Vagina (tissue), 2 donors: ENCODE measurements around the gene LACRT. TPM values are rescaled to one million over a fixed set of nuclear protein-coding genes. Genes with fewer than 3 reads are reported as not detected.

Experiments
- DNase-seq, 2 donors: peaks; one replicate each; pipeline ENCODE4 v3.0.0-alpha.2; 2017; ENCODE audit errors: extremely low spot score in 2 of 2
- H3K27ac ChIP-seq: fragments of 200-600 bp; sonication (generic); one replicate; pipeline ENCODE4 v1.5.1; 2019
- H3K27me3 ChIP-seq: fragments of 200-600 bp; sonication (generic); one replicate; pipeline ENCODE4 v1.5.1; 2019
- H3K36me3 ChIP-seq, 2 donors: fragments of 200-600 bp; sonication (generic); one replicate each; pipeline ENCODE4 v1.5.1; 2017 to 2019
- H3K4me1 ChIP-seq: fragments of 200-600 bp; sonication (generic); one replicate; pipeline ENCODE4 v1.5.1; 2019
- H3K4me3 ChIP-seq, 2 donors: fragments of 200-600 bp; sonication (generic); 1 replicate in 1 of 2; 2 replicates in 1 of 2; pipeline ENCODE4 v1.5.1; 2016 to 2019
- H3K9me3 ChIP-seq: fragments of 200-600 bp; sonication (generic); one replicate; pipeline ENCODE4 v1.5.1; 2019
- POLR2A ChIP-seq, 2 donors: fragments of 450-650 bp; IDR thresholded peaks; one replicate each; pipeline ENCODE4 v1.6.1; 2017; ENCODE audit warnings: antibody characterized with exemption in 2 of 2, mild to moderate bottlenecking in 2 of 2, moderate library complexity in 2 of 2
- POLR2AphosphoS5 ChIP-seq, 2 donors: sonication (generic); formaldehyde crosslinking; IDR thresholded peaks; one replicate each; pipeline ENCODE4 v1.9.0; 2017; ENCODE audit warnings: antibody characterized with exemption in 2 of 2, mild to moderate bottlenecking in 2 of 2, low read depth in 1 of 2; ENCODE audit not compliant: insufficient read depth in 1 of 2
- intact Hi-C: fragments of 100-400 bp; cut with DNase I; formaldehyde crosslinking; loops from one replicate; pipeline ENCODE4 v1.15.1; 2023
- total RNA-seq: library from RNA; depleted of rRNA; stranded (reverse); fragments of >200 nt; gene quantifications from one replicate; pipeline ENCODE4 v1.2.3, GENCODE V29; 2016
- TF ChIP-seq, protein P1 (sequence below), 3 experiments: fragments of 450-650 bp in 2 of 3; fragments of 200-600 bp in 1 of 3; sonication (generic) in 1 of 3; IDR thresholded peaks; one replicate each; pipeline ENCODE4 v1.5.1; 2017 to 2019; ENCODE audit warnings: antibody characterized with exemption in 3 of 3, mild to moderate bottlenecking in 2 of 3, moderate library complexity in 2 of 3

The LACRT gene
- total RNA-seq, 1 donor from 2014 or later = not detected

DNA sequence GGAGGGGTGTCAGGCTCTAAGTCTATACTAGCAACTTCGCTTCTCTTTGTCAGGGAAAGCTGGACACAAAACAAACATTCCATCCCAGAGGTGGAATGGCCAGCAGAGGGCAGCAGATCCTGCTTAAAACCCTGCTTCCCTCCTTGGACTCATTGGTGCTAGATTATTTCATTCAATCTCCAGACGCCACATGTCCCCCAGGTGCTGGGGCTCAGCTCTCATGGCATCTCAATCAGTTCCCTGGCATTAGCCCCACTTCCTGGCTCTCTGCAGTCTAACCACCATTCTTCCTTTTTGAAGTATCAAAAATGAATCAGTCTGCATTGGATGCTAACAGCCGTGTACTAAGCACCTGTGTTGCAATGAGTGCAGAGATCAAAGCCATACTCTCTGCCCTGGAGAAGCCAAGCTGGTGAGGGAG is 38.2 kb downstream of the LACRT start:
- H3K4me1 ChIP-seq = no peaks in the 10 kb centered on the region
- intact Hi-C loops = no loop called here
- TF ChIP-seq, protein P1, sequence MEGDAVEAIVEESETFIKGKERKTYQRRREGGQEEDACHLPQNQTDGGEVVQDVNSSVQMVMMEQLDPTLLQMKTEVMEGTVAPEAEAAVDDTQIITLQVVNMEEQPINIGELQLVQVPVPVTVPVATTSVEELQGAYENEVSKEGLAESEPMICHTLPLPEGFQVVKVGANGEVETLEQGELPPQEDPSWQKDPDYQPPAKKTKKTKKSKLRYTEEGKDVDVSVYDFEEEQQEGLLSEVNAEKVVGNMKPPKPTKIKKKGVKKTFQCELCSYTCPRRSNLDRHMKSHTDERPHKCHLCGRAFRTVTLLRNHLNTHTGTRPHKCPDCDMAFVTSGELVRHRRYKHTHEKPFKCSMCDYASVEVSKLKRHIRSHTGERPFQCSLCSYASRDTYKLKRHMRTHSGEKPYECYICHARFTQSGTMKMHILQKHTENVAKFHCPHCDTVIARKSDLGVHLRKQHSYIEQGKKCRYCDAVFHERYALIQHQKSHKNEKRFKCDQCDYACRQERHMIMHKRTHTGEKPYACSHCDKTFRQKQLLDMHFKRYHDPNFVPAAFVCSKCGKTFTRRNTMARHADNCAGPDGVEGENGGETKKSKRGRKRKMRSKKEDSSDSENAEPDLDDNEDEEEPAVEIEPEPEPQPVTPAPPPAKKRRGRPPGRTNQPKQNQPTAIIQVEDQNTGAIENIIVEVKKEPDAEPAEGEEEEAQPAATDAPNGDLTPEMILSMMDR (IDR thresholded peaks at IDR 0.05) = peak; percentile 55 to 57 (median 56)
- no peak for TF ChIP-seq POLR2A (IDR thresholded peaks at IDR 0.05)
- DNase-seq = no peak
- H3K4me3 ChIP-seq = no peak overlapping the region
- H3K27me3 ChIP-seq = no peaks in the 10 kb centered on the region
- H3K9me3 ChIP-seq = no peaks in the 10 kb centered on the region
- H3K36me3 ChIP-seq = no peaks in the 10 kb centered on the region
- no peak overlapping the region for H3K27ac ChIP-seq

DNA sequence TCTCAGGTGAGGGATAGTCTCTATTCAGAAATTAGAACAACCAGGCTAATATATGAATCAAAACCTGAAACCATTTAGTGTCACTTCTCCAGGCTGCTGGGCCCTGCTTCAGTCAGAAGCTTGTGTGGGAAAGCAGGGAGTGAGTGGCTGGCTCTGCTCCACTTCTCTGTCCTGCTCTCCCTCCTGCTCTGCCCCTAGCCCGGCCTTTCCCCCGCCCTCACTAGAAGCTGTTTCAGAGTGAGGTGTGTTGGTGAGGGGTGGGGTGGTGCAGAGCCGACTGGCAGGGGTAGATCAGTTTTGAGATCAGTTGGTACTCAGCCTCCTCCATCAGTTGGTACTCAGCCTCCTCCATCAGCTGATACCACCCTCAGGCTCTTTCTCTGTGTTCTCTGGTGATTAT is 39.2 kb downstream of the LACRT start:
- intact Hi-C loops = no loop called here
- H3K27me3 ChIP-seq = no peaks in the 10 kb centered on the region
- H3K9me3 ChIP-seq = no peaks in the 10 kb centered on the region
- H3K36me3 ChIP-seq = no peaks in the 10 kb centered on the region
- no peaks in the 10 kb centered on the region for H3K4me1 ChIP-seq
- H3K4me3 ChIP-seq = no peak overlapping the region
- no peak overlapping the region for H3K27ac ChIP-seq
- DNase-seq = no peak
- TF ChIP-seq, protein P1 (IDR thresholded peaks at IDR 0.05) = no peak
- no peak for TF ChIP-seq POLR2A (IDR thresholded peaks at IDR 0.05)
- no peak for TF ChIP-seq POLR2AphosphoS5 (IDR thresholded peaks at IDR 0.05; ENCODE audit: insufficient read depth in 1 of 2, low read depth in 1 of 2)

DNA sequence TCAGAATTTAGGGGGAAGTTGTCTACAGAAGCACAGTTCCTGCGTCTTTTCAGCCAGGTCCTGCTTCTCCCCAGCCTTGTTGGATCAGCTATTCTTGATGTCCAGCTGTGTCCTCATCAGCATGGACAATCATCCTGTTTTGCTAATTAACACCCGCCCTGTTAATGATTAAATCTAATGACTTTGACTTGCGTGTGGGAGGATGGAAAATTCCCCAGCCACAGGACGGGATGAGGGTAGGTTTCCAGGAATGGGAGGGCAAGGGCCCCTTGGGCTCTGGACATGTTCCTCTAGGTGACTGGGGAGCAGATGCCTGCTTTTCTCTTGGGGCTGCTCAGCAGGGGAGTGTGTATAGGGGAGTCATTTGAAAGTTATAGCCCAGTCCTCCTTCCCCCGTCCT is 41.0 kb downstream of the LACRT start:
- H3K4me1 ChIP-seq = peaks cover 5% of the 10 kb centered on the region
- no peak for TF ChIP-seq POLR2A (IDR thresholded peaks at IDR 0.05)
- TF ChIP-seq, protein P1 (IDR thresholded peaks at IDR 0.05) = no peak
- intact Hi-C loops = no loop called here
- no peak overlapping the region for H3K27ac ChIP-seq
- no peak for DNase-seq
- no peaks in the 10 kb centered on the region for H3K9me3 ChIP-seq
- no peaks in the 10 kb centered on the region for H3K36me3 ChIP-seq
- no peaks in the 10 kb centered on the region for H3K27me3 ChIP-seq
- H3K4me3 ChIP-seq = no peak overlapping the region

DNA sequence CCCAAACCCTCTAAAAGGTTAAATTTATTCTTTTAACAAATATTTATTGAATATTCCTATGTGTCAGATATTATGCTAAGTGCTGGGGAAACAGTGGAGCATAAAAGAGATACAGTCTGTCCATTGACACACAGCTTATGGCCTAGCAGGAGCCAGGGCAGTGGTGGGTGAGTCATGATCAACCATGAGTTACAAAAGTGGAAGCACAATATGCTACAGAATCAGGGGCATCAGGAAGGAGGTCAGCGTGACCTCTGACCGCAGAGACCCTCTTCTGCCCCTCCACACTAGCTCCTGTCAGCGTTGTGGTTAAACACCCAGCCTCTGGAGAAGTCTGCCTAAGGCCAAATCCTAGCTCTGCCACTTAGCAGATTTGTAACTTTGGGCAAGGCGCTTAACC is 41.6 kb downstream of the LACRT start:
- peaks cover 9% of the 10 kb centered on the region for H3K4me1 ChIP-seq
- intact Hi-C loops = no loop called here
- H3K36me3 ChIP-seq = no peaks in the 10 kb centered on the region
- DNase-seq = no peak
- H3K4me3 ChIP-seq = no peak overlapping the region
- H3K27me3 ChIP-seq = no peaks in the 10 kb centered on the region
- TF ChIP-seq POLR2A (IDR thresholded peaks at IDR 0.05) = no peak
- TF ChIP-seq, protein P1 (IDR thresholded peaks at IDR 0.05) = no peak
- no peak for TF ChIP-seq POLR2AphosphoS5 (IDR thresholded peaks at IDR 0.05; ENCODE audit: insufficient read depth in 1 of 2, low read depth in 1 of 2)
- no peak overlapping the region for H3K27ac ChIP-seq
- H3K9me3 ChIP-seq = no peaks in the 10 kb centered on the region

DNA sequence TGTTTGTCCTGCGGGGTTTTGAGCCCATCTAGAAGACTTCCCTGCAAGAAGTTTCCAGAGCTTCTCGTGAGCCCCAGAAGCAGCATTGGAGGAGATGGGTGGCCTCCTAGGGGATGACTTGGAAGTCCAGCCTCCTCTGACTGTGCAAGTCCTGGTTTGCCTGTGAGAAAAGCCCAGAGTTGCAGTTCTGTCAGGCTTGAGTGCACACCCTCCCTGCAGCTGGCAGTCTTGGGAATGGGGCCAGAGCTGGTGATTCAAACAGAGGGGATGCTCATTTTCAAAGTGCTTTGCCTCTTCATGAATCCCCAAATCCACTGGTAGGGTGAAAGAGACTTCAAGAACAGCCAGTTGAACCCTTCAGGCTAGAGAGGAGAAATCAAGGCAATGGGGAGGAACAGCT is 42.4 kb downstream of the LACRT start:
- H3K36me3 ChIP-seq = no peaks in the 10 kb centered on the region
- DNase-seq = no peak
- intact Hi-C loops = no loop called here
- no peak overlapping the region for H3K27ac ChIP-seq
- TF ChIP-seq POLR2AphosphoS5 (IDR thresholded peaks at IDR 0.05; ENCODE audit: insufficient read depth in 1 of 2, low read depth in 1 of 2) = no peak
- no peak for TF ChIP-seq POLR2A (IDR thresholded peaks at IDR 0.05)
- TF ChIP-seq, protein P1 (IDR thresholded peaks at IDR 0.05) = no peak
- peaks cover 16% of the 10 kb centered on the region for H3K4me1 ChIP-seq
- no peaks in the 10 kb centered on the region for H3K9me3 ChIP-seq
- H3K27me3 ChIP-seq = no peaks in the 10 kb centered on the region
- H3K4me3 ChIP-seq = no peak overlapping the region
